DMS79 treated with DMSO at 0.1 percent for 48 hours (cell line): ENCODE data around the gene CDK8.
"Not testable (repeated sequence)": the region's sequence is repeated elsewhere in the genome, so short reads cannot be mapped to it uniquely, and the experiment has no call there.

Source experiments
- DNase-seq: peaks from one replicate; lab custom pipeline; 2025; lab: John Stamatoyannopoulos, UW

CDK8 gene

DNA sequence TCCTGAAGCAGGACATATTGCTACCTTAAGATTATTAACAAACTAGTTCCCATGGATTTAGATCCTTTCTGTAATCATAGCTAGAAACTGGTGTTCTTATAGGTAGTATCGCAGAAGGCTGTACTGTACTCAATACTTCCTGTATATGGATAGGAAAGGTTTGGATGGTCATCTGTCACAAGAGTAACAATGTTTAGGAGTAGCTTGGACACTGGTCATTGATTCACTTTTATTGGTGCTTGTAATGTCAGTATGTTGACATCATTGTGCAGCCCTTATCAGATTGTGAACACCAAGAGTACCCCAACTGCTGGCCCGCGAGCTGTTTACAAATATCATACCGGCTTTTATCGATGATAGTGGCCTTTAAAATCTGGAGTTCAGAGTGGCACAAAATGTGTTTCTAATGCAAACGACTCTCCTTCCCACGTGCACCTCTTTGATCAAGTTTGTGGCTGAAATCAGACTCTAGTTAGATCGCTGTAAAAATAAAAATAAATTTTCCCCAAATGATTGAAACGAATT lies 605 bp upstream of the CDK8 start:
- DNase-seq, result no peak

DNA sequence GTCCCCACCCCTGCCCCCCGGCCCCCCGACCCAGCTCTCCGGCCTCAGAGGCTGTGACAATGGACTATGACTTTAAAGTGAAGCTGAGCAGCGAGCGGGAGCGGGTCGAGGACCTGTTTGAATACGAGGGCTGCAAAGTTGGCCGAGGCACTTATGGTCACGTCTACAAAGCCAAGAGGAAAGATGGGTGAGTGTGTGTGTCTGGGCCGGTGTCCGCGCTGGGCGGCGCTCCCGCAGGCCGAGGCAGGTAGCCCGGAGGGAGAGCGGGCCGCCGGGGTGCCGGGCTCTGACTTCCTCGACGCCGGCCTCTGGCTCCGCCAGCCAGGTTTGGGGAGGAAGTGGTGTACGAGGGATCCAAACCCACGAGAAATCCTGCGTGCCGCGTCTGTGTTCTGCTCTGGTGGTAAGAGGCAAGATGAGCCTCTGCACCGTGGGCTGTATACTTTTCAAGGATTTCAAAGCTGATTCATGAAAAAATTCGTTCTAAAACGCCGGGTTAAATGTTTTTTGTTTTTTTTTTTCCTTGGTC lies 718 bp downstream of the CDK8 start:
- DNase-seq, result peak; percentile 30

DNA sequence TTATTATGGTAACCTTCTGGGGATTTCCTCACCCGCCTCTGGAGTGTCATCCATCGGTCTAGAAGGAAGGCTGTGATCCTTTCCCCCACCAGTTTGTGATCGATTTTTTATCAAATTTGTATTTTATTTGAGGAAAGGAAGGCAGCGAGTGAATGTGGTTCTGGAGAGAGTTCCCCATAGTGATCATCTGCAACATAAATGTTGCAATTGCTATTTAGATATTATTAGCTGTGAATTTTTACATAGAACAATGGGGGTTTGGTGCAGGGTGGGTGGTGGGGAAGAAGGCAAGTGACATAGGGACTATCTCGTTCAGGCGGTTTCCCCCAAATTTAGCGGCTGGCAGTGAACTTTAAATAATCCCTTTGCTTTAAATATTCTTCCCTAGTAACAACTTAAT lies 1.2 kb downstream of the CDK8 start:
- no peak for DNase-seq

DNA sequence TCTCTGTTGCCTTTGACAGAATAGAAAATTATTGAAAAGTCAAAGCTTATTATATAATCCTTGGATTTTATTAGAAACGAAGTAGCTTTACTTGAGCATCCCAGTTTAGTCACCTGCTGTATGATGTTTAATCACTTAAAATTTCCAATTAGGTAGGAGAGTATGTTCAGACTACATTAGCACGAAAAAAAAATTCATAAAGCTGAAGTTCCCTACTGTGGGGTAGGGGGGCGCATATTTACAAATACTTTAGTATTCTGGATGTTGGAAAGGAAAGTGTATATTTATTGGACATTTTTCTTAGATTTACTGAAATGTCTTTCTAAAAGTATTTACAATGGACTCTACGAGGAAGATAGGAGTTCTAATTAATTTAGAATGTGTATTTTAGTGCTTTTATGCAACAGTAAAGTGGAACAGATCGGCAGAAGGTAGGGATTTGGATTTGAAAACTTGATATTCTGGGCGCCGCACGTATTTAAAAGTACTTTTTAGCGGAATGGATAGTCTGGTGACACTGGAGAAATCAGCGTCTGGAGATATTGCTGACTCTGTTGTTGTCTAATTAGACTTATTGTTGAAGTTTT lies 1.9 kb downstream of the CDK8 start:
- DNase-seq, result peak; percentile 14

GRCh38 chr13:26257049-26257448 lies 3.1 kb downstream of the CDK8 start:
- DNase-seq, result no peak

DNA sequence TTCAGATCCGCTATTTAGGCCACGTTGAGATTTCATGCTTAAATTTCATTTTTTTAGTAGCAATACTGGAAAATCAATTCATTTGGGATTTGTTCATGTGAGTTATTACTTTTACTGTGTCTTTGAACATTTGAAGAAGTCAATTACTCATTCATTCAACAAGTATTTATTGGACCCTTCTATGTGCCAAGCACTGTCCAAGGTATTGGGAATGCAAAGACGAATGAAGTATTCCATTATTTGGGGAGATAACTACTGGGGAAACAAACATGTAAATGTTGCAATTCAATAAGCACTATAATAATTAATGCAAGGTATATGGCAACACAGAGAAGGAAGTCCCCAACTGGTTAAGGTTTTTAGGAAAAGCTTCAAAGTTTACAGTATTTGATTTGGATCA lies 5.7 kb downstream of the CDK8 start:
- no peak for DNase-seq

GRCh38 chr13:26262156-26262555 lies 8.2 kb downstream of the CDK8 start:
- no peak for DNase-seq

- DNase-seq, result no peak
These were observed 12.4 kb downstream of the CDK8 start for GRCh38 chr13:26266311-26266710.

- DNase-seq, result no peak
These were observed 16.8 kb downstream of the CDK8 start for GRCh38 chr13:26270707-26271106.

- DNase-seq, result no peak
These were observed 18.7 kb downstream of the CDK8 start for GRCh38 chr13:26272621-26273020.

DNA sequence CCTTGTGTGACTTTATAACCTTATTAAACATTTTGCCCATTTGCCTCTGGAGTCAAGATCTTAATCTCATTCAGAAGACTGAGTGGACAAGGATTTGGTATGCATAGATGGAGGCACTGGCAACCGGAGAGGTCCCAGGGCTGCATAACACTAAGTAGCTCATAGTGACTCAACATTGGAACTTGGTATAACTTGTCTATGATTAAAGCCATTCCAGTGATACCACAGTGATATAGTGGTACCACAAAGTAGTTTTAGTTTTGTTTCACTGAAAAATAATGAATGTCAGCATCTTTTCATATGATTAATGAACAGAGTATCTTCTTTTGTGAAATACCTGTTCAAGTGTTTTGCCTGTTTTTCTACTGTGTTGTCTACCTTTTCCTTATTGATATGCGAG lies 26.4 kb downstream of the CDK8 start:
- DNase-seq, result no peak

- DNase-seq, result no peak
These were observed 26.9 kb downstream of the CDK8 start for GRCh38 chr13:26280822-26281221.

DNA sequence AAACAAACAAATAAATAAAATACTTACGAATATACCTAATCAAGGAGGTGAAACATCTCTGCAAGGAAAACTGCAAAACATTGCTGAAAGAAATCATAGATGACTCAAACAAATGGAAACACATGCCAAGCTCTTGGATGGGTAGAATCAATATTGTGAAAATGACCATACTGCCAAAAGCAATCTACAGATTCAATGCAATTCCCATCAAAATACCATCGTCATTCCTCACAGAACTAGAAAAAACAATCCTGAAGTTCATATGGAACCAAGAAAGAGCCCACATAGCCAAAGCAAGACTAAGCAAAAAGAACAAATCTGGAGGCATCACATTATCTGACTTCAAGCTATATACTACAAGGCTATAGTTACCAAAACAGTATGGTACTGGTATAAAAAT lies 32.0 kb downstream of the CDK8 start:
- not testable (repeated sequence) for DNase-seq

GRCh38 chr13:26288838-26289237 lies 34.9 kb downstream of the CDK8 start:
- not testable (repeated sequence) for DNase-seq

GRCh38 chr13:26295812-26296211 lies 41.9 kb downstream of the CDK8 start:
- DNase-seq, result no peak

GRCh38 chr13:26299168-26299750 lies 45.3 kb downstream of the CDK8 start:
- DNase-seq, result no peak

- no peak for DNase-seq
These were observed 46.2 kb downstream of the CDK8 start for GRCh38 chr13:26300140-26300539.

- no peak for DNase-seq
These were observed 51.7 kb downstream of the CDK8 start for GRCh38 chr13:26305676-26306075.

GRCh38 chr13:26307701-26308100 lies 53.8 kb downstream of the CDK8 start:
- DNase-seq, result no peak

GRCh38 chr13:26308250-26308649 lies 54.3 kb downstream of the CDK8 start:
- no peak for DNase-seq

DNA sequence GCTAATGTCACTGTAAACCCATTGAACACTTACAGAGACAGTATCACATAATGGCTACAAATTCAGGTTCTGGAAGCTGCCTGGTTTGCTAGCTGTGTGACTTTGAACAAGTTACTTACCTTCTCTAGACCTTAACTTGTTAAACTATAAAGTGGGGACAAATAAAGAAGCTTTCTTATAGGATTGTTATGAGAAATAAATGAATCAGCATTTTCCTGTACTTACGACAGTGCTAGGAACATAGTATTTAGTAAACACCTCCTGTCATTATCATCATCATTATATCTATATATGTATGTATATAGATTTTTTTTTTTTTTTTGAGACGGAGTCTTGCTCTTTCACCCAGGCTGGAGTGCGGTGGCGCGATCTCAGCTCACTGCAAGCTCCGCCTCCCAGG lies 54.9 kb downstream of the CDK8 start:
- DNase-seq, result no peak

DNA sequence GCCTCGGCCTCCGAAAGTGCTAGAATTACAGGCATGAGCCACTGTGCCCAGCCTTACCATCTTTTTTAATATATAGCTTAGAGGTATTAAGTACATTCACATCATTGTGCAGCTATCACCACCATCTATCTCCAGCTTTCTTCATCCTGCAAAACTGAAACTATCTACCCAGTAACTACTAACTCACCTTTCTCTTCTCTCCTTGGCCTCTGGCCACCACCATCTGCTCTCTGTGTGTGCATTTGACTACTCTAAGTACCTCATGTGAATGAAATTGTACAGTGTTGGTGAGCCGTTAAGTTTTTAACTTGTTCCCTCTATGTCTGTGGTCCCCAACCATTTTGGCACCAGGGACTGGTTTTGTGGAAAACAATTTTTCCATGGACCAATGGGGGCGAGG lies 56.1 kb downstream of the CDK8 start:
- DNase-seq, result no peak

DNA sequence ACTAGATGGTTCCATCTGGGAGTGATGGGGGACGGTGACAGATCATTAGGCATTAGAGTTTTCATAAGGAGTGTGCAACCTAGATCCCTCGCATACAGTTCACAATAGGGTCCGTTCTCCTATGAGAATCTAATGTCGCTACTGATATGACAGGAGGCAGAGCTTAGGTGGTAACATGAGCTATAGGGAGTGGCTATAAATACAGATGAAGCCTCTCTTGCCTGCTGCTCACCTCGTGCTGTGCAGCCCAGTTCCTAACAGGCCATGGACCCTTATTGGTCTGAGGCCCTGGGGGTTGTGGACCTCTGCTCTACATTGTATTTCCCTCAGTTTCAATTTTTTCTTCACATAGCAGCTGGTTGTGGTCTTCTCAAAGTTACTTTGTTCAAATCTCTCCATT lies 56.5 kb downstream of the CDK8 start:
- DNase-seq, result no peak

DNA sequence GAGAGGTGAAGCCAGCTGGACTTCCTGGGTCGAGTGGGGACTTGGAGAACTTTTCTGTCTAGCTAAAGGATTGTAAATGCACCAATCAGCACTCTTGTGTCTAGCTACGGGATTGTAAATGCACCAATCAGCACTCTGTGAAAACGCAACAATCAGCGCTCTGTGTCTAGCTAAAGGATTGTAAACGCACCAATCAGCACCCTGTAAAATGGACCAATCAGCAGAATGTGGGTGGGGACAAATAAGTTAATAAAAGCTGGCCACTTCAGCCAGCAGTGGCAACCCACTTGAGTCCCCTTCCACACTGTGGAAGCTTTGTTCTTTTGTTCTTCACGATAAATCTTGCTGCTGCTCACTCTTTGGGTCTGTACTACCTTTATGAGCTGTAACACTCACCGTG lies 58.1 kb downstream of the CDK8 start:
- not testable (repeated sequence) for DNase-seq
